SK-N-SH (cell line): ENCODE results near the gene PGRMC2. TPM values are rescaled to one million over a fixed set of nuclear protein-coding genes. Genes with fewer than 3 reads are reported as not detected.
"Not testable (repeated sequence)": the region's sequence is repeated elsewhere in the genome, so short reads cannot be mapped to it uniquely, and the experiment has no call there.

Experiments used
- CTCF ChIA-PET: fragments of 300-600, 350-600 bp; formaldehyde crosslinking; extraction: SDS; loops from one replicate; lab custom pipeline; 2021; lab: Yijun Ruan, JAX
- POLR2A ChIA-PET: fragments of 350-600 bp; sonication (Branson Sonifier 250); formaldehyde crosslinking; extraction: SDS; loops from one replicate; lab custom pipeline; 2020; ENCODE audit warnings: antibody characterized with exemption, inconsistent platforms; lab: Yijun Ruan, JAX
- DNase-seq: peaks from one replicate; pipeline ENCODE4 v3.0.0; 2012
- H2AFZ ChIP-seq: fragments of 200-600 bp; sonication (generic); 2 replicates; pipeline ENCODE4 v1.8.1; 2016; ENCODE audit warnings: antibody characterized with exemption, mild to moderate bottlenecking, low read depth
- H3F3A ChIP-seq: fragments of 200-600 bp; sonication (generic); replicated peaks from 2 replicates; pipeline ENCODE3; 2016; ENCODE audit warnings: antibody characterized with exemption, mild to moderate bottlenecking; ENCODE audit not compliant: insufficient read depth
- H3K27ac ChIP-seq, 2 experiments: fragments of 200-500 bp in 1 of 2; fragments of 200-600 bp in 1 of 2; sonication (Bioruptor generic) in 1 of 2; sonication (generic), shearing (Covaris generic) in 1 of 2; 2 replicates each; pipeline versions ENCODE4 v1.5.1 to v1.6.1; 2014 to 2016; ENCODE audit warnings: low read depth in 2 of 2, inconsistent platforms in 1 of 2, low read length in 1 of 2, mild to moderate bottlenecking in 1 of 2, mixed read lengths in 1 of 2
- H3K27me3 ChIP-seq: fragments of 200-600 bp; sonication (generic), shearing (Covaris generic); 2 replicates; pipeline ENCODE4 v1.6.1; 2016; ENCODE audit warnings: mixed run types; ENCODE audit not compliant: insufficient read depth
- H3K36me3 ChIP-seq, 2 experiments: fragments of 200-500 bp in 1 of 2; fragments of 200-600 bp in 1 of 2; sonication (Bioruptor generic) in 1 of 2; sonication (generic) in 1 of 2; replicated peaks in 1 of 2; 2 replicates each; pipeline versions ENCODE3 to v1.5.1; 2014 to 2016; ENCODE audit warnings: low read length in 1 of 2, mild to moderate bottlenecking in 1 of 2; ENCODE audit not compliant: insufficient read depth in 2 of 2, control insufficient read depth in 1 of 2
- H3K4me1 ChIP-seq, 2 experiments: fragments of 200-500 bp in 1 of 2; fragments of 200-600 bp in 1 of 2; sonication (Bioruptor generic) in 1 of 2; sonication (generic), shearing (Covaris generic) in 1 of 2; 2 replicates each; pipeline versions ENCODE4 v1.5.1 to v1.6.1; 2014 to 2016; ENCODE audit warnings: low read depth in 1 of 2, low read length in 1 of 2, mixed run types in 1 of 2; ENCODE audit not compliant: insufficient read depth in 2 of 2, control insufficient read depth in 1 of 2
- H3K4me2 ChIP-seq: fragments of 200-600 bp; sonication (generic), shearing (Covaris generic); 2 replicates; pipeline ENCODE4 v1.6.1; 2017; ENCODE audit warnings: mixed run types
- H3K4me3 ChIP-seq, 2 experiments: fragments of 200-500 bp in 1 of 2; fragments of 200-600 bp in 1 of 2; sonication (Bioruptor generic) in 1 of 2; sonication (generic), shearing (Covaris generic) in 1 of 2; 2 replicates each; pipeline versions ENCODE4 v1.5.1 to v1.8.1; 2014 to 2016; ENCODE audit warnings: low read depth in 2 of 2, inconsistent platforms in 1 of 2, low read length in 1 of 2, mild to moderate bottlenecking in 1 of 2, mixed read lengths in 1 of 2, moderate library complexity in 1 of 2
- H3K79me2 ChIP-seq: fragments of 200-600 bp; sonication (generic); 2 replicates; pipeline ENCODE4 v1.8.1; 2017; ENCODE audit warnings: mild to moderate bottlenecking; ENCODE audit not compliant: insufficient read depth
- H3K9ac ChIP-seq: fragments of 200-600 bp; sonication (generic); 2 replicates; pipeline ENCODE4 v1.6.1; 2017; ENCODE audit warnings: mixed run types
- H3K9me2 ChIP-seq: fragments of 200-600 bp; sonication (generic); 2 replicates; pipeline ENCODE4 v1.6.1; 2017; ENCODE audit warnings: mixed run types
- H3K9me3 ChIP-seq: fragments of 200-600 bp; sonication (generic); 2 replicates; pipeline ENCODE4 v1.6.1; 2017; ENCODE audit warnings: mixed run types, mild to moderate bottlenecking, moderate library complexity
- H4K20me1 ChIP-seq: fragments of 200-600 bp; sonication (generic); 2 replicates; pipeline ENCODE4 v1.6.1; 2017; ENCODE audit warnings: mild to moderate bottlenecking, mixed run types; ENCODE audit not compliant: insufficient read depth
- ELF1 ChIP-seq: IDR thresholded peaks from 2 replicates; pipeline ENCODE4 v1.4.0; 2012
- EZH2phosphoT487 ChIP-seq: fragments of 200-600 bp; sonication (generic); IDR thresholded peaks from 2 replicates; pipeline ENCODE4 v1.6.1; 2017; ENCODE audit warnings: low read depth, mixed run types, mild to moderate bottlenecking, antibody characterized with exemption, moderate library complexity, borderline replicate concordance
- FOSL2 ChIP-seq: IDR thresholded peaks from 2 replicates; pipeline ENCODE4 v1.4.0; 2012; ENCODE audit warnings: low read depth, mild to moderate bottlenecking, moderate library complexity, borderline replicate concordance
- FOXM1 ChIP-seq: IDR thresholded peaks from 2 replicates; pipeline ENCODE4 v1.4.0; 2012; ENCODE audit warnings: low read depth, mild to moderate bottlenecking
- IRF3 ChIP-seq: fragments of 150-350 bp; IDR thresholded peaks from 2 replicates; pipeline ENCODE4 v1.6.1; 2016; ENCODE audit warnings: mild to moderate bottlenecking, low read depth, low read length
- JUND ChIP-seq: IDR thresholded peaks from 2 replicates; pipeline ENCODE4 v1.4.0; 2012
- MXI1 ChIP-seq: IDR thresholded peaks from 2 replicates; pipeline ENCODE4 v1.6.1; 2012; ENCODE audit warnings: mild to moderate bottlenecking, low read depth, low read length, improper control_type of control experiment
- RAD21 ChIP-seq: IDR thresholded peaks from 2 replicates; pipeline ENCODE4 v1.6.1; 2012; ENCODE audit warnings: mild to moderate bottlenecking, low read length
- RCOR1 ChIP-seq: fragments of 150-350 bp; IDR thresholded peaks from 2 replicates; pipeline ENCODE4 v1.6.1; 2017; ENCODE audit warnings: antibody characterized with exemption, low read length
- RFX5 ChIP-seq: IDR thresholded peaks from 2 replicates; pipeline ENCODE4 v1.6.1; 2012; ENCODE audit warnings: mild to moderate bottlenecking, improper control_type of control experiment, low read length
- RXRA ChIP-seq: IDR thresholded peaks from 2 replicates; pipeline ENCODE4 v1.4.0; 2012; ENCODE audit warnings: low read depth, mild to moderate bottlenecking, borderline replicate concordance
- SIN3A ChIP-seq: IDR thresholded peaks from 2 replicates; pipeline ENCODE4 v1.6.1; 2012; ENCODE audit warnings: low read depth, mild to moderate bottlenecking, low read length, moderate library complexity, borderline replicate concordance
- SMC3 ChIP-seq: IDR thresholded peaks from 2 replicates; pipeline ENCODE4 v1.6.1; 2012; ENCODE audit warnings: low read depth, low read length, improper control_type of control experiment
- TAF1 ChIP-seq: IDR thresholded peaks from 2 replicates; pipeline ENCODE4 v1.6.1; 2012; ENCODE audit warnings: low read depth, mild to moderate bottlenecking, low read length, moderate library complexity, borderline replicate concordance
- TCF12 ChIP-seq: IDR thresholded peaks from 2 replicates; pipeline ENCODE4 v1.4.0; 2012
- USF1 ChIP-seq: IDR thresholded peaks from 2 replicates; pipeline ENCODE4 v1.4.0; 2012; ENCODE audit warnings: low read depth, borderline replicate concordance
- USF2 ChIP-seq: fragments of 150-350 bp; IDR thresholded peaks from 2 replicates; pipeline ENCODE4 v1.6.1; 2017; ENCODE audit warnings: antibody characterized with exemption, low read length, low read depth, borderline replicate concordance
- ZBTB33 ChIP-seq: IDR thresholded peaks from 2 replicates; pipeline ENCODE4 v1.4.0; 2012; ENCODE audit warnings: low read depth, borderline replicate concordance
- WGBS: methylation state at CpG from one replicate; pipeline ENCODE4 v1.1.6; 2017; ENCODE audit warnings: low lambda C conversion rate; 5-methylcytosine and 5-hydroxymethylcytosine counted together
- polyA plus RNA-seq, 3 experiments: library from polyadenylated mRNA; depleted of rRNA; stranded (reverse); fragments of >200 nt; gene quantifications; 2 replicates each; pipeline ENCODE4 v1.2.3, GENCODE V29; 2012

Gene PGRMC2
- polyA plus RNA-seq, 1 of the 3 experiments (the other 2 are of a cell fraction): 18.2 TPM

GRCh38 chr4:128267745-128268144 is 19.9 kb downstream of the PGRMC2 start:
- DNase-seq: no peak
- no peaks in the 10 kb centered on the region for H3K4me1 ChIP-seq
- H3K9me2 ChIP-seq: no peaks in the 10 kb centered on the region
- WGBS: 79% methylated on average over 2 of the region's 2 CpGs
- H4K20me1 ChIP-seq: no peaks in the 10 kb centered on the region
- H3K4me2 ChIP-seq: no peak overlapping the region
- H3K4me3 ChIP-seq: no peak overlapping the region
- TF ChIP-seq TAF1 (no peak), IRF3 (no peak), FOXM1 (no peak), SMC3 (no peak), JUND (no peak), ELF1 (no peak), SIN3A (no peak), FOSL2 (no peak), USF1 (no peak), RCOR1 (no peak), RXRA (no peak), EZH2phosphoT487 (no peak), MXI1 (no peak), ZBTB33 (no peak), RFX5 (no peak), RAD21 (no peak), USF2 (no peak), TCF12 (no peak)
- H3F3A ChIP-seq: peaks cover 20% of the 10 kb centered on the region
- H3K9me3 ChIP-seq: peaks cover 3% of the 10 kb centered on the region; the same call in 1 of the 2 replicates
- no peak overlapping the region for H3K9ac ChIP-seq
- POLR2A ChIA-PET: no interaction called here
- H3K27ac ChIP-seq: no peak overlapping the region; a peak in 1 of 4 replicates
- peaks cover 18% of the 10 kb centered on the region; the same call in 1 of the 2 replicates for H3K79me2 ChIP-seq
- peaks cover 38 to 40% of the 10 kb centered on the region in 2 experiments for H3K36me3 ChIP-seq
- H2AFZ ChIP-seq: no peak overlapping the region
- no peaks in the 10 kb centered on the region for H3K27me3 ChIP-seq
- CTCF ChIA-PET: interaction anchor here (0.6 to 1.9 kb wide), 3 partner anchors 8 to 556 kb away, joined by 3 to 5 read pairs (median 3); no protein-coding TSS in a partner anchor

DNA sequence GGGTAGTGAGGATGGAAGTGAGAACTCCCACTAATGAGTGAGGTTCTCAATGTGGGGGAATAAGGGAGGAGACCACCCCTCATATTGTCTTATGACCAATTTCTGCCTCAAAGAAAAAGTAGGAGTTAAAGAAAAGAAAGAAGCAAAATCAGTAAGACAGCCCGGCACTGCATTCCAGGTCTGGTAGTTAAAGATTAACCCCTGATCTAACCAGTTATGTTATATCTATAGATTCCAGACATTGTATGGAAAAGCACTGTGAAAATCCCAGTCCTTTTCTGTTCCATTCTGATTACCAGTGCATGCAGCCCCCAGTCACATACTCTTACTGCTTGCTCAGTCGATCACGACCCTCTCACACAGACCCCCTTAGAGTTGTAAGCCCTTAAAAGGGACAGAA is 20.4 kb downstream of the PGRMC2 start:
- Histone ChIP-seq H3K79me2 (peaks cover 12% of the 10 kb centered on the region; the same call in 1 of the 2 replicates), H3K36me3 (peaks cover 32 to 35% of the 10 kb centered on the region in 2 experiments), H3F3A (peaks cover 20% of the 10 kb centered on the region)
- WGBS: 86% methylated on average over 3 of the region's 3 CpGs
- H3K4me3 ChIP-seq, H3K9ac ChIP-seq, H4K20me1 ChIP-seq, H3K4me1 ChIP-seq, POLR2A ChIA-PET, H3K4me2 ChIP-seq, H2AFZ ChIP-seq, H3K27ac ChIP-seq, DNase-seq, H3K9me2 ChIP-seq, H3K9me3 ChIP-seq, H3K27me3 ChIP-seq: not testable (repeated sequence)
- CTCF ChIA-PET: interaction anchor here (1.9 kb wide), 1 partner anchor 9 kb away, joined by 5 read pairs; no protein-coding TSS in a partner anchor
